Tibial nerve (tissue), 4 donors: ENCODE results near the gene ADH1C. TPM values are rescaled to one million over a fixed set of nuclear protein-coding genes. Genes with fewer than 3 reads are reported as not detected.
"Not testable (repeated sequence)": the region's sequence is repeated elsewhere in the genome, so short reads cannot be mapped to it uniquely, and the experiment has no call there.

Experiments used
- DNase-seq, 2 donors: peaks; one replicate each; pipeline ENCODE4 v3.0.0-alpha.2; 2019; ENCODE audit warnings: low spot score in 2 of 2
- H3K27ac ChIP-seq, 4 donors: fragments of 200-600 bp; sonication (generic) in 3 of 4; one replicate each; pipeline ENCODE4 v1.5.1; 2017 to 2019; ENCODE audit warnings: mild to moderate bottlenecking in 1 of 4
- H3K27me3 ChIP-seq, 2 donors: fragments of 200-600 bp; sonication (generic) in 1 of 2; one replicate each; pipeline versions ENCODE4 v1.5.1 to v1.6.0; 2017 to 2019
- H3K36me3 ChIP-seq, 3 donors: fragments of 200-600 bp; sonication (generic); one replicate each; pipeline ENCODE4 v1.5.1; 2018 to 2019
- H3K4me1 ChIP-seq, 4 donors: fragments of 200-600 bp; sonication (generic) in 3 of 4; one replicate each; pipeline ENCODE4 v1.5.1; 2017 to 2019
- H3K4me3 ChIP-seq, 4 donors: fragments of 200-600 bp; sonication (generic) in 3 of 4; one replicate each; pipeline ENCODE4 v1.5.1; 2017 to 2019; ENCODE audit warnings: mild to moderate bottlenecking in 1 of 4, moderate library complexity in 1 of 4
- H3K9me3 ChIP-seq, 4 donors: fragments of 200-600 bp; sonication (generic) in 3 of 4; one replicate each; pipeline ENCODE4 v1.5.1; 2017 to 2019
- EP300 ChIP-seq, 2 donors: sonication (generic); formaldehyde crosslinking; IDR thresholded peaks; one replicate each; pipeline ENCODE4 v1.6.1; 2017; ENCODE audit warnings: antibody characterized with exemption in 2 of 2, mild to moderate bottlenecking in 1 of 2
- POLR2A ChIP-seq, 2 donors: fragments of 450-650 bp; IDR thresholded peaks; one replicate each; pipeline ENCODE4 v1.6.1; 2017; ENCODE audit warnings: antibody characterized with exemption in 2 of 2, mild to moderate bottlenecking in 2 of 2, moderate library complexity in 2 of 2
- WGBS, 2 donors: methylation state at CpG; one replicate each; pipeline ENCODE4 v1.1.5; 2018; 5-methylcytosine and 5-hydroxymethylcytosine counted together
- total RNA-seq, 4 donors: library from RNA; depleted of rRNA; stranded (reverse); fragments of >200 nt; gene quantifications; one replicate each; pipeline ENCODE4 v1.1.0, GENCODE V29; 2016
- TF ChIP-seq, protein P1 (sequence below), 5 experiments: fragments of 200-600 bp in 3 of 5; fragments of 450-650 bp in 2 of 5; sonication (generic) in 3 of 5; IDR thresholded peaks; one replicate each; pipeline ENCODE4 v1.5.1; 2016 to 2019; ENCODE audit warnings: antibody characterized with exemption in 5 of 5, mild to moderate bottlenecking in 3 of 5, moderate library complexity in 2 of 5

Gene ADH1C
- total RNA-seq, 4 donors from 2014 or later = 44.7 to 186 (median 151) TPM

GRCh38 chr4:99359480-99360204 is 7.1 kb upstream of the ADH1C start:
- TF ChIP-seq POLR2A (IDR thresholded peaks at IDR 0.05) = no peak
- TF ChIP-seq EP300 (IDR thresholded peaks at IDR 0.05) = no peak
- TF ChIP-seq, protein P1, sequence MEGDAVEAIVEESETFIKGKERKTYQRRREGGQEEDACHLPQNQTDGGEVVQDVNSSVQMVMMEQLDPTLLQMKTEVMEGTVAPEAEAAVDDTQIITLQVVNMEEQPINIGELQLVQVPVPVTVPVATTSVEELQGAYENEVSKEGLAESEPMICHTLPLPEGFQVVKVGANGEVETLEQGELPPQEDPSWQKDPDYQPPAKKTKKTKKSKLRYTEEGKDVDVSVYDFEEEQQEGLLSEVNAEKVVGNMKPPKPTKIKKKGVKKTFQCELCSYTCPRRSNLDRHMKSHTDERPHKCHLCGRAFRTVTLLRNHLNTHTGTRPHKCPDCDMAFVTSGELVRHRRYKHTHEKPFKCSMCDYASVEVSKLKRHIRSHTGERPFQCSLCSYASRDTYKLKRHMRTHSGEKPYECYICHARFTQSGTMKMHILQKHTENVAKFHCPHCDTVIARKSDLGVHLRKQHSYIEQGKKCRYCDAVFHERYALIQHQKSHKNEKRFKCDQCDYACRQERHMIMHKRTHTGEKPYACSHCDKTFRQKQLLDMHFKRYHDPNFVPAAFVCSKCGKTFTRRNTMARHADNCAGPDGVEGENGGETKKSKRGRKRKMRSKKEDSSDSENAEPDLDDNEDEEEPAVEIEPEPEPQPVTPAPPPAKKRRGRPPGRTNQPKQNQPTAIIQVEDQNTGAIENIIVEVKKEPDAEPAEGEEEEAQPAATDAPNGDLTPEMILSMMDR (IDR thresholded peaks at IDR 0.05) = no peak
- no peak for DNase-seq
- no peaks in the 10 kb centered on the region for H3K36me3 ChIP-seq
- no peaks in the 10 kb centered on the region for H3K9me3 ChIP-seq
- H3K4me1 ChIP-seq = peaks cover 0 to 14% (median 0%) of the 10 kb centered on the region in 4 donors
- H3K27ac ChIP-seq = no peak overlapping the region
- H3K27me3 ChIP-seq = no peaks in the 10 kb centered on the region
- H3K4me3 ChIP-seq = no peak overlapping the region
- 84 to 93% methylated on average over 12 to 25 of the region's 27 CpGs for WGBS, 2 donors

DNA sequence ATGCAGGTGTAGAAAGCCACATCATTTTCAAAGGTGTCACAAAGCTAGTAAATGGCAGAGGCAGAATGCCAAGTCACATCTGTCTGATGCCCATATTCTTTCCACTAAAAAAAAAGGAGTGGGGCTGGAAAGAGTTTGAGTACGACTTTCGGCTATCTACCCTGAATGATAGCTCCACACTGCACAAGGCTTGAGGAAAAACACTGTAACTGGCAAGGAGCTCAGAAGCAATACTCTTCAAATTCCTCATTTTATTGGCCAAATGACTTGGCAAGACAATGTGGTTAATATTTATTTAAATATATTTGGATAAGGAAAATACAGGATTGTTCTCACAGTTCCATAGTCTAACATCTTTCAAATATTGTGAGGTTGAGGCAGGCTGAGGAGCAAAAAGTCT is 5.4 kb upstream of the ADH1C start:
- WGBS, 2 donors = 70 to 81% methylated on average over 2 of the region's 2 CpGs

DNA sequence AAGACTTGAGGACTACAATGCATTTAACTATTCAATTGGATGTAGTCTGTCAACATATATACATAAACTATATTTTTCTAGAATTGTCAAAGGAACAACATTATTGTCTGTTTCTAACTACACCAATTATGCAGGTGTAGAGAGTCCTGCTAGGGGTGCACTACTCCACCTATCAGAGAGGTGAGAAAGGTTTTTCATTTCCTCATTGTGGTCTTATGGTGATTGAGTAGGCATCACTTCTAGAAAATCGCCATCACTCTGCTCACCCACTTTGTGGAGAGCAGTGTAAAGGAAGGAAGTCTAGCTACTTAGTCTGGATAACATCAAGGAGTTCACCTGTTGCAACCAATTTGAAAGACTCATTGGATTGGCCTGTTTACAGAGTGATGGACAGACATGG is 4.4 kb upstream of the ADH1C start:
- Histone ChIP-seq H3K9me3 (no peaks in the 10 kb centered on the region), H3K27ac (no peak overlapping the region), H3K4me1 (peaks cover 0 to 11% (median 0%) of the 10 kb centered on the region in 4 donors), H3K36me3 (no peaks in the 10 kb centered on the region), H3K27me3 (no peaks in the 10 kb centered on the region), H3K4me3 (no peak overlapping the region)
- no peak for DNase-seq
- TF ChIP-seq, protein P1 (IDR thresholded peaks at IDR 0.05) = no peak
- no peak for TF ChIP-seq POLR2A (IDR thresholded peaks at IDR 0.05)
- TF ChIP-seq EP300 (IDR thresholded peaks at IDR 0.05) = no peak
- 82 to 89% methylated on average over 1 of the region's 1 CpG for WGBS, 2 donors

More for the DNA sequence above, 5.4 kb upstream of the ADH1C start:
- Histone ChIP-seq H3K36me3 (no peaks in the 10 kb centered on the region), H3K4me3 (no peak overlapping the region), H3K27ac (no peak overlapping the region), H3K9me3 (no peaks in the 10 kb centered on the region), H3K27me3 (no peaks in the 10 kb centered on the region), H3K4me1 (peaks cover 0 to 19% (median 0%) of the 10 kb centered on the region in 4 donors)
- no peak for TF ChIP-seq POLR2A (IDR thresholded peaks at IDR 0.05)
- no peak for TF ChIP-seq EP300 (IDR thresholded peaks at IDR 0.05)
- TF ChIP-seq, protein P1 (IDR thresholded peaks at IDR 0.05) = no peak
- no peak for DNase-seq

GRCh38 chr4:99356149-99356548 is 3.6 kb upstream of the ADH1C start:
- H3K4me3 ChIP-seq, H3K27ac ChIP-seq, DNase-seq, H3K9me3 ChIP-seq, H3K36me3 ChIP-seq, H3K4me1 ChIP-seq, H3K27me3 ChIP-seq: not testable (repeated sequence)
- 69 to 84% methylated on average over 10 of the region's 10 CpGs for WGBS, 2 donors

GRCh38 chr4:99351487-99351886 is 1.1 kb downstream of the ADH1C start:
- H3K27ac ChIP-seq = peak overlapping the region in 1 of 4 donors; percentile 8
- DNase-seq = no peak
- H3K9me3 ChIP-seq = no peaks in the 10 kb centered on the region
- TF ChIP-seq POLR2A (IDR thresholded peaks at IDR 0.05) (no peak), EP300 (IDR thresholded peaks at IDR 0.05) (no peak)
- TF ChIP-seq, protein P1 (IDR thresholded peaks at IDR 0.05) = no peak
- no peaks in the 10 kb centered on the region for H3K27me3 ChIP-seq
- 89 to 97% methylated on average over 2 of the region's 2 CpGs for WGBS, 2 donors
- H3K4me1 ChIP-seq = peaks cover 0 to 9% (median 0%) of the 10 kb centered on the region in 4 donors
- H3K36me3 ChIP-seq = peaks cover 0 to 5% (median 0%) of the 10 kb centered on the region in 3 donors
- H3K4me3 ChIP-seq = peak overlapping the region in 1 of 4 donors; percentile 31
